ENCODE measurements around the gene TFF3. TPM values are rescaled to one million over a fixed set of nuclear protein-coding genes. Genes with fewer than 3 reads are reported as not detected.
A peak's percentile ranks its signal among the peaks of the same experiment; 100 is the strongest.
"Not testable (repeated sequence)": the region's sequence is repeated elsewhere in the genome, so short reads cannot be mapped to it uniquely, and the experiment has no call there.

The TFF3 gene
- total RNA-seq, 1 donor = not detected

DNA sequence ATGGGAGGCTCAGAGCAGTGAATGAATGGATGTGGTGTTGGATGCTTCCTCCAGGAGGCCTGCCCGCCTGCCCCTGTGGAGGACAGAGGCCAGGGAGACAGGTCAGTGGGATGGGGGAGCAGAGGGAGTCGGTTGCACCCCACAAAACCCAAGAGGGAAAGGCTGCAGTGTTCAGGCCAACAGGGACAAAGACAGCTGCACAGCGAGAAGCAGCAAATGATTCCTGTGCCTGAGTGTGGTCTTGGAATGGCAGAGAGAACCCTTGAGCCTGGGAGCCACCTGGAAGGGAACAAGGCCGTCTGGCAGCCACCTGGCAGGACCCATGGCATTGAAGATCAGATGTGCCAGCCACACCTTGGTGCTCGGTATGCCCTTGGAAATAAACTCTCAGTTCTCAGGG, 8.1 kb downstream of the TFF3 start:
- DNase-seq (ENCODE audit: low read depth in 2 of 3, low spot score in 2 of 3) = no peak

GRCh38 chr21:42306366-42307035, 8.7 kb downstream of the TFF3 start:
- DNase-seq (ENCODE audit: low read depth in 2 of 3, low spot score in 2 of 3) = peak in 2 of 3 donors; percentile 39 to 80

DNA sequence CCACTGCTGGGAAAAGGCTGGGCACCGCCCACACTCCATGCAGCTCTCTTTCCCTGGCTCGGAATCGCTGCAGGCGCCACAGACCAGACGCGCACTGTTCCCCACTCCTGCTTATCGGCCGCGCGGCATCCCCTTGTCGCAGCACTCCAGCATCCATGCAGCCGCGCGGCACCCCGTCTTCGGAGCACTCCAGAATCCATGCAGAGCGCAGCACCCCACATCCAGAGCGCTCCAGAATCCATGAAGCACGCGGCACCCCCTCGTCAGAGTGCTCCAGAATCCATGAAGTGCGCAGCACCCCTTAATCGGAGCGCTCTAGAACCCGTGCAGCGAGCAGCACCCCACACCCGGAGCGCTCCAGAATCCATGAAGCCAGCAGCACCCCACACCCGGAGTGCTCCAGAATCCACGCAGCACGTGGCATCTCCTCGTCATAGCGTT, 9.5 kb downstream of the TFF3 start:
- DNase-seq (ENCODE audit: low read depth in 2 of 3, low spot score in 2 of 3) = no peak

DNA sequence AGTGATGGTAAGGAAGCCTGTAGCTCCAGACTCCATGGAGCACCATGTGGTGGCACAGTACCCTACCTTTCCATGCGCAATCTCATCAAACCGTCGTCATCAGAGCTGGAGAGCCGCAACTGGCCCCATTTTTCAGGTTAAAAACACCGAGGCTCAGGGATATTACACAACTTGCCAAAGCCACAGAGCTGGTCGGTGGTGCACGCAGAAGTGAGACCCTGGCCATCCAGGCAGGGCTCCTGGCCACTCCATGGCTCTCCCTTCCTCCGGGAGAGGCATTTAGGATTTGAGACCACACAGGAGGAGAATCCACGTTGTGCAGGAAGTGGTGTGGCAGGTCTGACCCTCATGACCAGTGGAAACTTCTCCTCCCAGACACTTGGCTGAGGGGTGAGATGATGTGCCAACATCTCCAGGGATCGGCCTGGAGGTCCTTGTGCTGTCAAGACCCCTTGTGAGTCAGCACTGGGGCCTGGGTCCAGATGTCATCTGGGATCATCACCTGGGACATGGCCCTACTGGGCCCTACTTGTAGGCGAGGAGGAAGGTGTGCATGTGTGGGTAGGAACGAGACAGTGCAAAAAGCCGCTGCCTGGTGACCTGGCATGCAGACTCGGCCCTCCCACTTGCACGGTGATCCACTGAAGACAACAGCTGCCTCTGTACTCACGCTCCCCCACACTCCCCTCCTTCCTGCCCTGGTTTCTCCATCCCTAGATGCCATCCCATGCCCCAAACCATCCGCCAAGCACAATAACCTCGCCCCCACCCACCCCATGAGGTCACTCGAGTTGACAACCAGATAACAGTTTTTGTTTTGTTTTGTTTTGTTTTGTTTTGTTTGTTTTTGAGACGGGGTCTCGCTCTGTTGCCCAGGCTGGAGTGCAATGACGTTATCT, 10.4 kb downstream of the TFF3 start:
- DNase-seq (ENCODE audit: low read depth in 2 of 3, low spot score in 2 of 3) = no peak

DNA sequence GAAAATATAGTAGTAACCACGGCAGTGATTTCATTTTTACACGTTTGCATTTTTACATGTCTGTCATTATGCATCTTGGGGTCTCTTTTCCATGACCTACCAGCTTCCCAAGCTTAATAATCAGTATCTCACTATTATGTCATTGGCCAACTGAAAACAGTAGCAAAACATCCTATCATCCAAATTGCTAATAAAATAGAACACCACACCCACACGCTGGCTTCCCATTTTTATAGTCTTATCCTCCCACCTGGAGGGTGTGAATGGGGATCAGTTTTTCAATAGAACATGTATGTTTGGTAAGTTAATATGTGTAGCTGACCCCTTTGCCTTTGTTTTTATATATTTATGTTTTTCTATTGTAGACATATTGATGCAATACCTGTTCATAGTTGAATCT, 11.8 kb downstream of the TFF3 start:
- DNase-seq (ENCODE audit: low read depth in 2 of 3, low spot score in 2 of 3) = no peak

DNA sequence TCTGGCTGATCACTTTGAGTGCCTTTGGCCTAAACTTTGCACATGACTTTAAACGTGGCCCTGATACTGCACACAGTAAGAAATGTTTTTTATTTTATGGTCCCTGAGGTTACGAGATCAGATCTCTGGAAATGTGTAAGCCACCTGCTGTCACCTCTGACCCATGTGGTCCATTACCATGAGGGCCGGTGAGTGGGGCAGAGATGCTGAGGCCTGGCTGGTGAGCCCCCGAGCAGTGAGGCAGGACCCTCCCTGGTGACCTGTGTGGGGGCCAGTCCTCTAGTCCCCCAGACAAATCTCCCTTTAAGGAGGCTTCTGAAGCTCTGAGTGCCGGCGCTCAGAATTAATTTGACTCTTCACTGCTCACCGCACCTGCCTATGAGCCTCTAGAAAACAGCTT, 12.4 kb downstream of the TFF3 start:
- DNase-seq (ENCODE audit: low read depth in 2 of 3, low spot score in 2 of 3) = no peak

GRCh38 chr21:42302076-42302650, 13.0 kb downstream of the TFF3 start:
- DNase-seq (ENCODE audit: low read depth in 2 of 3, low spot score in 2 of 3) = no peak

- DNase-seq (ENCODE audit: low read depth in 2 of 3, low spot score in 2 of 3) = no peak
Measured at GRCh38 chr21:42301371-42302075, 13.7 kb downstream of the TFF3 start.

- no peak for DNase-seq (ENCODE audit: low read depth in 2 of 3, low spot score in 2 of 3)
Measured at GRCh38 chr21:42300956-42301355, 14.3 kb downstream of the TFF3 start.

GRCh38 chr21:42300045-42300583, 15.1 kb downstream of the TFF3 start:
- no peak for DNase-seq (ENCODE audit: low read depth in 2 of 3, low spot score in 2 of 3)

DNA sequence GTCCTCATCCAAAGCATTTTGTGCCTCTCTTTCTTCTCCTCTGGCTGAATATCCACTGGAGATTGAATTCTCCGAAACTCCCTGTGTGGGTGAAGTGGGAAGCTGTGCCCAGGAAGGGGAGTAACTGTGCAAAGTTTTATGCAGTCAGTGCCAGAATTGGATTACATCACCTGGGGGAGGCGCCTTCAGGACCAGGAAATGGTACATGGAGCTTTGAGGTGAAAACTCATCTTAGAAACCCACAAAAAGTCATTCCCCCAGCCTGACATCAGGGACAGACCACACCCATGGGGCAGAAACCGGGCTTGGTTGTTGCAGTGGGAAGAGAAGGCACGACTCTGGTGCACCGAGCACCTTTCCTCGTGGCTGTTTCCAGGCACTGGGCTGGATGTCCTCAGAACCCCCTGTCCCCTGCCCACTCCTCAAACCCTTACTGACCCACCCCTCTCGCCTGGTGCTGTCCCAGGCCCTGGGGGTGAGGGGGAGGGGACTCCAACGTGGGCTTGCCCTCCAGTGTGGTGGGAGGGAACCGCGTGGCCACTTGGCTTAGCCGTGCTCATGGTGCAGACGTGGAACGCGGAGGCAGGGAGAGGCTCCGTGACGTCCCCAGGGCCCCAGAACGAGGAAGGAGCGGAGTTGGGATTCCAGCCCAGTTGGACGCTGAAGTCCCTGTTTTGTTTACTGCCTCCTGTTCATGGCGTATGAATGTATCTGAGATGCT, 15.7 kb downstream of the TFF3 start:
- DNase-seq (ENCODE audit: low read depth in 2 of 3, low spot score in 2 of 3) = no peak

- no peak for DNase-seq (ENCODE audit: low read depth in 2 of 3, low spot score in 2 of 3)
Measured at GRCh38 chr21:42298657-42299056, 16.6 kb downstream of the TFF3 start.

GRCh38 chr21:42298237-42298636, 17.0 kb downstream of the TFF3 start:
- no peak for DNase-seq (ENCODE audit: low read depth in 2 of 3, low spot score in 2 of 3)

DNA sequence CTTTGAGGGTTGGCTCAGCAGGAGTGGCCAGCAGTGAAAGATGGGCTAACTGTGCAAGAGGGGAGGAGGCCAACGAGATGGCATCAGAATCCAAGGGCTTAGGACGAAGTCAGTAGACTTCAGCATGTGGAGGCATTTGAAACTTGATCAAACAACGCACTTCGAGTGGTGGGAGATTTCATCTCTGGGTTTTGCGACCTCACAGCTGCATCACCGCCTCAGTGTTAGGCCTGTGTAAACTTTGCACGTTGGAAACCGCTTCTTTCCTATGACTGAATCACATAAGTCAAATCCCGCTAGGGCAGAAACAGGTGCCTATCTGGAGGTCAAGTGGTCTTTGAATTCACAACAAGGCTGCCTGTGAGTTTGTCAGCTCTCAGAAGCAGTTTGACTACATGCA, 17.8 kb downstream of the TFF3 start:
- no peak for DNase-seq (ENCODE audit: low read depth in 2 of 3, low spot score in 2 of 3)

GRCh38 chr21:42296501-42296900, 18.7 kb downstream of the TFF3 start:
- DNase-seq (ENCODE audit: low read depth in 2 of 3, low spot score in 2 of 3) = no peak

DNA sequence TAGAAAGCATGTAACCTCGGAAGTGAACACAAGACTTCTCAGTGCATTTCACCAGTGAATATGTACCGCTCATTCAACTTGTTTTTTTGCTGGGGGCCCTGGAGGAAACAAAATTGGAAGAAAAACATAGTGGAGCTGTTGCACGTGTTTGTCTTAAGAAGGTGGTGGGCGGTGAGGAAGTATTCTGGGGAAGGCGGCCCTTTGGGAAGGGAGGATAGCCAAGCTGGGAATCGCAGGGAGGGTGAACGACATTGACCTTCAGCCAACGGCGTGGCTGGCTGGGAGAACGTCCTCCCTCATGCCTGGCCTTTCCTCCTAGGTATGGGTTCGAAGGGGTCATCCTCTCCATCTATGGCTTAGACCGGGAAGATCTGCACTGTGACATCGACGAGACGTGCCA, 19.4 kb downstream of the TFF3 start:
- DNase-seq (ENCODE audit: low read depth in 2 of 3, low spot score in 2 of 3) = no peak

- no peak for DNase-seq (ENCODE audit: low read depth in 2 of 3, low spot score in 2 of 3)
Measured at GRCh38 chr21:42294273-42294880, 20.8 kb downstream of the TFF3 start.

DNA sequence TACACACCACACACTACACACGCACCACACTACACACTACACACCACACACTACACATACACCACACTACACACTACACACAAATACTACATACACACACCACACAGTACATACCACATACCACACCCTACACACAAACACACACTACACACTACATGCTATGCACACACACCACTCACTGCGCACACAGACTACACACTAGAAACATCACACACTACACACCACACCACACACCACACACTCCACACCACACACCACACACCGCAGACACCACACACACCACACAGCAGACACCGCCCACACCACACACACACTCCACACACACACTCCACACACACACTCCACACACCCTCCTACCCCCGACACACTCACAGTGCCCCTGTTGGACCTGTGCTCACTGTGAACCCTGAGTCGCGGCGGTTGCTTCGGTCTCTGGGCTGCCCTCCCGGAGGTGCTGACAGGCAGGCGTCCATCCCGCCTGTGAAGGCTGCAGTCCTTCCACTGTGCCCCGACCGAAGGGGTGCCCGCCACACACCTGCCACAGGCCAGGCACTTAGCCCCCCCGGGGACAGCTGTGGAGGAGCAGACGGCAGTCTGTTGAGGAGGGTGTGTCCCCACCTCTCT, 21.4 kb downstream of the TFF3 start:
- no peak for DNase-seq (ENCODE audit: low read depth in 2 of 3, low spot score in 2 of 3)

DNA sequence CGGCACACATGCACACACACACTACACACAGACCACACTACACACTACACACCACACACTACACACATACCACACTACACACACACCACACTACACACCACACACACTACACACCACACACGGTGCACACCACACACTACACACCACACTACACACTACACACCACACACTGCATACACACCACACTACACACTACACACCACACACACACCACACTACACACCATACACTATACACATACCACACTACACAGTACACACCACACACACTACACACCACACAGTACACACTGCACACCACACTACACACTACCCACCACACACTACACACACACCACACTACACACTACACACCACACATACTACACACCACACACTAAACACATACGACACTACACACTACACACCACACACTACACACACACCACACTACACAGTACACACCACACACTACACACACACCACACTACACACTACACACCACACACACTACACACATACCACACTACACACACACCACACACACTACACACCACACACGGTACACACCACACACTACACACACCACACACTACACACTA, 22.6 kb downstream of the TFF3 start:
- DNase-seq (ENCODE audit: low read depth in 2 of 3, low spot score in 2 of 3) = not testable (repeated sequence)

Measured in hematopoietic multipotent progenitor cell (in vitro differentiated cells).